SK-N-SH (cell line): ENCODE measurements around the gene TNRC6A. TPM values are rescaled to one million over a fixed set of nuclear protein-coding genes. Genes with fewer than 3 reads are reported as not detected.

ENCODE experiments used
- CTCF ChIA-PET: fragments of 300-600, 350-600 bp; formaldehyde crosslinking; extraction: SDS; loops from one replicate; lab custom pipeline; 2021; lab: Yijun Ruan, JAX
- POLR2A ChIA-PET: fragments of 350-600 bp; sonication (Branson Sonifier 250); formaldehyde crosslinking; extraction: SDS; loops from one replicate; lab custom pipeline; 2020; ENCODE audit warnings: antibody characterized with exemption, inconsistent platforms; lab: Yijun Ruan, JAX
- DNase-seq: peaks from one replicate; pipeline ENCODE4 v3.0.0; 2012
- H2AFZ ChIP-seq: fragments of 200-600 bp; sonication (generic); 2 replicates; pipeline ENCODE4 v1.8.1; 2016; ENCODE audit warnings: antibody characterized with exemption, mild to moderate bottlenecking, low read depth
- H3F3A ChIP-seq: fragments of 200-600 bp; sonication (generic); replicated peaks from 2 replicates; pipeline ENCODE3; 2016; ENCODE audit warnings: antibody characterized with exemption, mild to moderate bottlenecking; ENCODE audit not compliant: insufficient read depth
- H3K27ac ChIP-seq, 2 experiments: fragments of 200-500 bp in 1 of 2; fragments of 200-600 bp in 1 of 2; sonication (Bioruptor generic) in 1 of 2; sonication (generic), shearing (Covaris generic) in 1 of 2; 2 replicates each; pipeline versions ENCODE4 v1.5.1 to v1.6.1; 2014 to 2016; ENCODE audit warnings: low read depth in 2 of 2, inconsistent platforms in 1 of 2, low read length in 1 of 2, mild to moderate bottlenecking in 1 of 2, mixed read lengths in 1 of 2
- H3K27me3 ChIP-seq: fragments of 200-600 bp; sonication (generic), shearing (Covaris generic); 2 replicates; pipeline ENCODE4 v1.6.1; 2016; ENCODE audit warnings: mixed run types; ENCODE audit not compliant: insufficient read depth
- H3K36me3 ChIP-seq, 2 experiments: fragments of 200-500 bp in 1 of 2; fragments of 200-600 bp in 1 of 2; sonication (Bioruptor generic) in 1 of 2; sonication (generic) in 1 of 2; replicated peaks in 1 of 2; 2 replicates each; pipeline versions ENCODE3 to v1.5.1; 2014 to 2016; ENCODE audit warnings: low read length in 1 of 2, mild to moderate bottlenecking in 1 of 2; ENCODE audit not compliant: insufficient read depth in 2 of 2, control insufficient read depth in 1 of 2
- H3K4me1 ChIP-seq, 2 experiments: fragments of 200-500 bp in 1 of 2; fragments of 200-600 bp in 1 of 2; sonication (Bioruptor generic) in 1 of 2; sonication (generic), shearing (Covaris generic) in 1 of 2; 2 replicates each; pipeline versions ENCODE4 v1.5.1 to v1.6.1; 2014 to 2016; ENCODE audit warnings: low read depth in 1 of 2, low read length in 1 of 2, mixed run types in 1 of 2; ENCODE audit not compliant: insufficient read depth in 2 of 2, control insufficient read depth in 1 of 2
- H3K4me2 ChIP-seq: fragments of 200-600 bp; sonication (generic), shearing (Covaris generic); 2 replicates; pipeline ENCODE4 v1.6.1; 2017; ENCODE audit warnings: mixed run types
- H3K4me3 ChIP-seq, 2 experiments: fragments of 200-500 bp in 1 of 2; fragments of 200-600 bp in 1 of 2; sonication (Bioruptor generic) in 1 of 2; sonication (generic), shearing (Covaris generic) in 1 of 2; 2 replicates each; pipeline versions ENCODE4 v1.5.1 to v1.8.1; 2014 to 2016; ENCODE audit warnings: low read depth in 2 of 2, inconsistent platforms in 1 of 2, low read length in 1 of 2, mild to moderate bottlenecking in 1 of 2, mixed read lengths in 1 of 2, moderate library complexity in 1 of 2
- H3K79me2 ChIP-seq: fragments of 200-600 bp; sonication (generic); 2 replicates; pipeline ENCODE4 v1.8.1; 2017; ENCODE audit warnings: mild to moderate bottlenecking; ENCODE audit not compliant: insufficient read depth
- H3K9ac ChIP-seq: fragments of 200-600 bp; sonication (generic); 2 replicates; pipeline ENCODE4 v1.6.1; 2017; ENCODE audit warnings: mixed run types
- H3K9me2 ChIP-seq: fragments of 200-600 bp; sonication (generic); 2 replicates; pipeline ENCODE4 v1.6.1; 2017; ENCODE audit warnings: mixed run types
- H3K9me3 ChIP-seq: fragments of 200-600 bp; sonication (generic); 2 replicates; pipeline ENCODE4 v1.6.1; 2017; ENCODE audit warnings: mixed run types, mild to moderate bottlenecking, moderate library complexity
- H4K20me1 ChIP-seq: fragments of 200-600 bp; sonication (generic); 2 replicates; pipeline ENCODE4 v1.6.1; 2017; ENCODE audit warnings: mild to moderate bottlenecking, mixed run types; ENCODE audit not compliant: insufficient read depth
- CTCF ChIP-seq: fragments of 200-600 bp; sonication (generic); IDR thresholded peaks from 2 replicates; pipeline ENCODE4 v1.6.1; 2017; ENCODE audit warnings: antibody characterized with exemption, mild to moderate bottlenecking, moderate library complexity
- EZH2phosphoT487 ChIP-seq: fragments of 200-600 bp; sonication (generic); IDR thresholded peaks from 2 replicates; pipeline ENCODE4 v1.6.1; 2017; ENCODE audit warnings: low read depth, mixed run types, mild to moderate bottlenecking, antibody characterized with exemption, moderate library complexity, borderline replicate concordance
- GABPA ChIP-seq: IDR thresholded peaks from 2 replicates; pipeline ENCODE4 v1.4.0; 2012; ENCODE audit warnings: low read depth, mild to moderate bottlenecking
- IRF3 ChIP-seq: fragments of 150-350 bp; IDR thresholded peaks from 2 replicates; pipeline ENCODE4 v1.6.1; 2016; ENCODE audit warnings: mild to moderate bottlenecking, low read depth, low read length
- JUND ChIP-seq: IDR thresholded peaks from 2 replicates; pipeline ENCODE4 v1.4.0; 2012
- MEF2A ChIP-seq: IDR thresholded peaks from 2 replicates; pipeline ENCODE4 v1.4.0; 2012; ENCODE audit warnings: low read depth, borderline replicate concordance
- MXI1 ChIP-seq: IDR thresholded peaks from 2 replicates; pipeline ENCODE4 v1.6.1; 2012; ENCODE audit warnings: mild to moderate bottlenecking, low read depth, low read length, improper control_type of control experiment
- POLR2AphosphoS5 ChIP-seq: IDR thresholded peaks from 2 replicates; pipeline ENCODE4 v1.6.1; 2012; ENCODE audit warnings: low read depth, low read length
- TAF1 ChIP-seq: IDR thresholded peaks from 2 replicates; pipeline ENCODE4 v1.6.1; 2012; ENCODE audit warnings: low read depth, mild to moderate bottlenecking, low read length, moderate library complexity, borderline replicate concordance
- TCF12 ChIP-seq: IDR thresholded peaks from 2 replicates; pipeline ENCODE4 v1.4.0; 2012
- USF2 ChIP-seq: fragments of 150-350 bp; IDR thresholded peaks from 2 replicates; pipeline ENCODE4 v1.6.1; 2017; ENCODE audit warnings: antibody characterized with exemption, low read length, low read depth, borderline replicate concordance
- YY1 ChIP-seq: IDR thresholded peaks from 2 replicates; pipeline ENCODE4 v1.4.0; 2012; ENCODE audit warnings: low read depth, mild to moderate bottlenecking
- WGBS: methylation state at CpG from one replicate; pipeline ENCODE4 v1.1.6; 2017; ENCODE audit warnings: low lambda C conversion rate; 5-methylcytosine and 5-hydroxymethylcytosine counted together
- polyA plus RNA-seq, 3 experiments: library from polyadenylated mRNA; depleted of rRNA; stranded (reverse); fragments of >200 nt; gene quantifications; 2 replicates each; pipeline ENCODE4 v1.2.3, GENCODE V29; 2012

The TNRC6A gene
- polyA plus RNA-seq, 1 of the 3 experiments (the other 2 are of a cell fraction): 32.5 TPM

- TF ChIP-seq IRF3: no peak
- no peak for TF ChIP-seq TCF12
- no peak for TF ChIP-seq CTCF
- no peak for TF ChIP-seq POLR2AphosphoS5
- no peak for TF ChIP-seq MEF2A
Observed at GRCh38 chr16:24863582-24864437, 134.4 kb downstream of the TNRC6A start.

GRCh38 chr16:24869033-24869432 is 139.6 kb downstream of the TNRC6A start:
- no peaks in the 10 kb centered on the region for H3K4me1 ChIP-seq
- WGBS: 74% methylated on average over 8 of the region's 8 CpGs
- H4K20me1 ChIP-seq: no peaks in the 10 kb centered on the region
- TF ChIP-seq TAF1 (no peak), GABPA (no peak), JUND (no peak), YY1 (no peak), CTCF (no peak), MXI1 (no peak), EZH2phosphoT487 (no peak), USF2 (no peak)
- H3K27me3 ChIP-seq: no peaks in the 10 kb centered on the region
- H3K4me3 ChIP-seq: no peak overlapping the region
- H3K4me2 ChIP-seq: no peak overlapping the region
- ChIA-PET CTCF (no interaction called here), POLR2A (no interaction called here)
- H3K36me3 ChIP-seq: peaks cover 0 to 3% of the 10 kb centered on the region in 2 experiments
- H2AFZ ChIP-seq: no peak overlapping the region
- DNase-seq: no peak
- H3K9me3 ChIP-seq: peaks cover 1% of the 10 kb centered on the region; the same call in 1 of the 2 replicates
- no peak overlapping the region for H3K27ac ChIP-seq
- H3F3A ChIP-seq: no peaks in the 10 kb centered on the region
- no peaks in the 10 kb centered on the region for H3K79me2 ChIP-seq
- H3K9ac ChIP-seq: no peak overlapping the region
- H3K9me2 ChIP-seq: no peaks in the 10 kb centered on the region

More at GRCh38 chr16:24863582-24864437, 134.4 kb downstream of the TNRC6A start:
- no peaks in the 10 kb centered on the region for H3K79me2 ChIP-seq
- H3K9me2 ChIP-seq: no peaks in the 10 kb centered on the region
- no peak overlapping the region for H3K4me3 ChIP-seq
- H3K4me1 ChIP-seq: no peaks in the 10 kb centered on the region
- 0 out of 2 replicates have a peak, but pooled peaks cover 1% of the 10 kb centered on the region for H4K20me1 ChIP-seq
- no peak overlapping the region for H2AFZ ChIP-seq
- no peak overlapping the region for H3K9ac ChIP-seq
- no peak overlapping the region for H3K27ac ChIP-seq
- no peak overlapping the region for H3K4me2 ChIP-seq
- ChIA-PET POLR2A (no interaction called here), CTCF (interaction anchor here (0.7 to 1.5 kb wide), 2 partner anchors 42 to 244 kb away, joined by 4 to 5 read pairs; no protein-coding TSS in a partner anchor)
- H3K27me3 ChIP-seq: no peaks in the 10 kb centered on the region
- H3K9me3 ChIP-seq: peaks cover 5% of the 10 kb centered on the region; the same call in 1 of the 2 replicates
- H3K36me3 ChIP-seq: peaks cover 0 to 3% of the 10 kb centered on the region in 2 experiments
- DNase-seq: no peak
- H3F3A ChIP-seq: peaks cover 4% of the 10 kb centered on the region
- WGBS: 77% methylated on average over 3 of the region's 3 CpGs
